Measurements from ENCODE around the gene BTBD16. TPM values are rescaled to one million over a fixed set of nuclear protein-coding genes. Genes with fewer than 3 reads are reported as not detected.

Gene BTBD16
- total RNA-seq, 1 experiment from 2014 or later: not detected

DNA sequence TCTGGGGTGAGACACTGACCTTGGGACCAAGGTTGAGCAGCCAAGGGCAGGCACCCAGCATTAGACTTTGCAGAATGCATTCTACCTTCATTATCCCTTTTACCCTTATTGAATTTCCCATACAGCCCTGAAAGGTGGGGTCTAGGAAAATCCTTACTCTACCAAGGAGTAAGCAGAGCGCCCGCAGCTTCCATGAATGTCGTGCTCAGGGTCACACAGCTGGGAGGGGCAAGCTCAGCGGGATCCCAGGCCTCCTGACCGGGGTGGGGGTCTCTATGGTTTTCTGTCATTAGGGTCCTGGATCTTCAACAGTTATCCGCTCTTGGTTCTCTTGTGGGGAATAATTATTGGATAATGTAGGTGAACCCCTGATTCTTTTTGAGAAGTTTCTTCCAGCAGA, 30.7 kb upstream of the BTBD16 start (continued):
- TF ChIP-seq CREM (CRISPR knock-in tag; IDR thresholded peaks at IDR 0.05): no peak
- no peak for TF ChIP-seq NFE2L1 (CRISPR knock-in tag; IDR thresholded peaks at IDR 0.05)
- no peak for TF ChIP-seq RORB (CRISPR knock-in tag; IDR thresholded peaks at IDR 0.05)
- TF ChIP-seq JAZF1 (CRISPR knock-in tag; IDR thresholded peaks at IDR 0.05): no peak

- Mint-ChIP-seq H3K4me3 (no peak overlapping the region), H3K27ac (no peak overlapping the region), H3K4me1 (peaks cover 2% of the 10 kb centered on the region; the same call in 1 of the 2 replicates), H3K36me3 (peaks cover 33% of the 10 kb centered on the region), H3K9me3 (no peaks in the 10 kb centered on the region), H3K27me3 (ENCODE audit: low read depth) (no peaks in the 10 kb centered on the region)
- ChIA-PET POLR2A (no interaction called here), CTCF (no interaction called here)
- DNase-seq (ENCODE audit: low spot score) (no peak), ATAC-seq (no peak)
- no peak for TF ChIP-seq ZNF423 (CRISPR knock-in tag; IDR thresholded peaks at IDR 0.05)
- TF ChIP-seq, protein P1, sequence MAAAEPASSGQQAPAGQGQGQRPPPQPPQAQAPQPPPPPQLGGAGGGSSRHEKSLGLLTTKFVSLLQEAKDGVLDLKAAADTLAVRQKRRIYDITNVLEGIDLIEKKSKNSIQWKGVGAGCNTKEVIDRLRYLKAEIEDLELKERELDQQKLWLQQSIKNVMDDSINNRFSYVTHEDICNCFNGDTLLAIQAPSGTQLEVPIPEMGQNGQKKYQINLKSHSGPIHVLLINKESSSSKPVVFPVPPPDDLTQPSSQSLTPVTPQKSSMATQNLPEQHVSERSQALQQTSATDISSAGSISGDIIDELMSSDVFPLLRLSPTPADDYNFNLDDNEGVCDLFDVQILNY (CRISPR knock-in tag; IDR thresholded peaks at IDR 0.05): no peak
- TF ChIP-seq, protein P2, sequence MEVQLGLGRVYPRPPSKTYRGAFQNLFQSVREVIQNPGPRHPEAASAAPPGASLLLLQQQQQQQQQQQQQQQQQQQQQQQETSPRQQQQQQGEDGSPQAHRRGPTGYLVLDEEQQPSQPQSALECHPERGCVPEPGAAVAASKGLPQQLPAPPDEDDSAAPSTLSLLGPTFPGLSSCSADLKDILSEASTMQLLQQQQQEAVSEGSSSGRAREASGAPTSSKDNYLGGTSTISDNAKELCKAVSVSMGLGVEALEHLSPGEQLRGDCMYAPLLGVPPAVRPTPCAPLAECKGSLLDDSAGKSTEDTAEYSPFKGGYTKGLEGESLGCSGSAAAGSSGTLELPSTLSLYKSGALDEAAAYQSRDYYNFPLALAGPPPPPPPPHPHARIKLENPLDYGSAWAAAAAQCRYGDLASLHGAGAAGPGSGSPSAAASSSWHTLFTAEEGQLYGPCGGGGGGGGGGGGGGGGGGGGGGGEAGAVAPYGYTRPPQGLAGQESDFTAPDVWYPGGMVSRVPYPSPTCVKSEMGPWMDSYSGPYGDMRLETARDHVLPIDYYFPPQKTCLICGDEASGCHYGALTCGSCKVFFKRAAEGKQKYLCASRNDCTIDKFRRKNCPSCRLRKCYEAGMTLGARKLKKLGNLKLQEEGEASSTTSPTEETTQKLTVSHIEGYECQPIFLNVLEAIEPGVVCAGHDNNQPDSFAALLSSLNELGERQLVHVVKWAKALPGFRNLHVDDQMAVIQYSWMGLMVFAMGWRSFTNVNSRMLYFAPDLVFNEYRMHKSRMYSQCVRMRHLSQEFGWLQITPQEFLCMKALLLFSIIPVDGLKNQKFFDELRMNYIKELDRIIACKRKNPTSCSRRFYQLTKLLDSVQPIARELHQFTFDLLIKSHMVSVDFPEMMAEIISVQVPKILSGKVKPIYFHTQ (CRISPR knock-in tag; IDR thresholded peaks at IDR 0.05): no peak
- TF ChIP-seq SMAD4 (CRISPR knock-in tag; IDR thresholded peaks at IDR 0.05): no peak
- no peak for TF ChIP-seq TEAD4 (CRISPR knock-in tag; IDR thresholded peaks at IDR 0.05)
- no peak for TF ChIP-seq CREB1 (CRISPR knock-in tag; IDR thresholded peaks at IDR 0.05)
- TF ChIP-seq RELA (CRISPR knock-in tag; IDR thresholded peaks at IDR 0.05; ENCODE audit: borderline replicate concordance): no peak
- TF ChIP-seq HMGA2 (CRISPR knock-in tag; IDR thresholded peaks at IDR 0.05): no peak
- no peak for TF ChIP-seq CTCF (IDR thresholded peaks at IDR 0.05)
- no peak for TF ChIP-seq ZNF671 (CRISPR knock-in tag; IDR thresholded peaks at IDR 0.05)
- TF ChIP-seq, protein P3, sequence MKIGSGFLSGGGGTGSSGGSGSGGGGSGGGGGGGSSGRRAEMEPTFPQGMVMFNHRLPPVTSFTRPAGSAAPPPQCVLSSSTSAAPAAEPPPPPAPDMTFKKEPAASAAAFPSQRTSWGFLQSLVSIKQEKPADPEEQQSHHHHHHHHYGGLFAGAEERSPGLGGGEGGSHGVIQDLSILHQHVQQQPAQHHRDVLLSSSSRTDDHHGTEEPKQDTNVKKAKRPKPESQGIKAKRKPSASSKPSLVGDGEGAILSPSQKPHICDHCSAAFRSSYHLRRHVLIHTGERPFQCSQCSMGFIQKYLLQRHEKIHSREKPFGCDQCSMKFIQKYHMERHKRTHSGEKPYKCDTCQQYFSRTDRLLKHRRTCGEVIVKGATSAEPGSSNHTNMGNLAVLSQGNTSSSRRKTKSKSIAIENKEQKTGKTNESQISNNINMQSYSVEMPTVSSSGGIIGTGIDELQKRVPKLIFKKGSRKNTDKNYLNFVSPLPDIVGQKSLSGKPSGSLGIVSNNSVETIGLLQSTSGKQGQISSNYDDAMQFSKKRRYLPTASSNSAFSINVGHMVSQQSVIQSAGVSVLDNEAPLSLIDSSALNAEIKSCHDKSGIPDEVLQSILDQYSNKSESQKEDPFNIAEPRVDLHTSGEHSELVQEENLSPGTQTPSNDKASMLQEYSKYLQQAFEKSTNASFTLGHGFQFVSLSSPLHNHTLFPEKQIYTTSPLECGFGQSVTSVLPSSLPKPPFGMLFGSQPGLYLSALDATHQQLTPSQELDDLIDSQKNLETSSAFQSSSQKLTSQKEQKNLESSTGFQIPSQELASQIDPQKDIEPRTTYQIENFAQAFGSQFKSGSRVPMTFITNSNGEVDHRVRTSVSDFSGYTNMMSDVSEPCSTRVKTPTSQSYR (CRISPR knock-in tag; IDR thresholded peaks at IDR 0.05): no peak
- no peak for TF ChIP-seq MYBL2 (CRISPR knock-in tag; IDR thresholded peaks at IDR 0.05)
These were observed 29.3 kb upstream of the BTBD16 start for GRCh38 chr10:122241836-122242235.

GRCh38 chr10:122243550-122243949, 27.5 kb upstream of the BTBD16 start:
- TF ChIP-seq ZSCAN18 (CRISPR knock-in tag; IDR thresholded peaks at IDR 0.05) (no peak), E2F1 (CRISPR knock-in tag; IDR thresholded peaks at IDR 0.05) (no peak), ESRRA (CRISPR knock-in tag; IDR thresholded peaks at IDR 0.05; ENCODE audit: borderline replicate concordance) (no peak), FOXK1 (CRISPR knock-in tag; IDR thresholded peaks at IDR 0.05) (no peak)
- Mint-ChIP-seq H3K27ac (no peak overlapping the region), H3K36me3 (peaks cover 29% of the 10 kb centered on the region), H3K4me3 (no peak overlapping the region), H3K27me3 (ENCODE audit: low read depth) (no peaks in the 10 kb centered on the region), H3K9me3 (no peaks in the 10 kb centered on the region), H3K4me1 (peaks cover 2% of the 10 kb centered on the region; the same call in 1 of the 2 replicates)
- ATAC-seq (no peak), DNase-seq (ENCODE audit: low spot score) (no peak)
- CTCF ChIA-PET: interaction anchor here (0.7 kb wide), 1 partner anchor 203 kb away, joined by 3 read pairs; no protein-coding TSS in a partner anchor
- POLR2A ChIA-PET: no interaction called here
